GM12892 (cell line): Measurements from ENCODE around the gene OSBPL10.

Experiments
- POLR2A ChIP-seq: IDR thresholded peaks from 2 replicates; pipeline ENCODE4 v1.6.1; 2011; ENCODE audit warnings: low read depth, low read length, control low read depth
- POLR2AphosphoS5 ChIP-seq: IDR thresholded peaks from 2 replicates; pipeline ENCODE4 v1.6.1; 2011; ENCODE audit warnings: low read depth, low read length, control low read depth

GRCh38 chr3:31948280-31948679 is 32.8 kb downstream of the OSBPL10 start:
- TF ChIP-seq POLR2A (no peak), POLR2AphosphoS5 (no peak)
